ENCODE results near the gene MILR1.

DNA sequence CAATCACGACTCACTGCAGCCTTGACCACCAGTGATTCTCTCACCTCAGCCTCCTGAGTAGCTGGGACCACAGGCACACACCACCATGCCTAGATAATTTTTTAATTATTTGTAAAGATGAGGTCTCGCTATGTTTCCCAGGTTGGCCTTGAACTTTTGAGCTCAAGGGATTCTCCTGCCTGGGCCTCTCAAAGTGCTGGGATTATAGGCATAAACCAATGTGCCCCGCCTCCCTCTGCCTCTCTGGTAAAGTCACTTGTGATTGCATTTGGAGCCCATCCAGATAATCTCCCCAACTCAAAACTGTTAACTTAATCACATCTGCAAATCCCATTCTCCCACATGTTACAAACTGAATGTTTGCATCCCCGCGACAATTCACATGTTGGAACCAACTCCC lies 46.4 kb upstream of the MILR1 start:
- TF ChIP-seq POLR2AphosphoS5 (IDR thresholded peaks at IDR 0.05; ENCODE audit: low read depth, low read length) (no peak), POLR2A (IDR thresholded peaks at IDR 0.05; ENCODE audit: low read depth, low read length) (no peak), TAF1 (IDR thresholded peaks at IDR 0.05; ENCODE audit: borderline replicate concordance, low read depth, low read length) (no peak)
